NCI-H1436 treated with DMSO at 0.1 percent for 48 hours (cell line): ENCODE results near the gene PLCG2.
A peak's percentile ranks its signal among the peaks of the same experiment; 100 is the strongest.
"Not testable (repeated sequence)": the region's sequence is repeated elsewhere in the genome, so short reads cannot be mapped to it uniquely, and the experiment has no call there.

Experiments used
- DNase-seq: peaks from one replicate; lab custom pipeline; 2025; lab: John Stamatoyannopoulos, UW

PLCG2 gene

DNA sequence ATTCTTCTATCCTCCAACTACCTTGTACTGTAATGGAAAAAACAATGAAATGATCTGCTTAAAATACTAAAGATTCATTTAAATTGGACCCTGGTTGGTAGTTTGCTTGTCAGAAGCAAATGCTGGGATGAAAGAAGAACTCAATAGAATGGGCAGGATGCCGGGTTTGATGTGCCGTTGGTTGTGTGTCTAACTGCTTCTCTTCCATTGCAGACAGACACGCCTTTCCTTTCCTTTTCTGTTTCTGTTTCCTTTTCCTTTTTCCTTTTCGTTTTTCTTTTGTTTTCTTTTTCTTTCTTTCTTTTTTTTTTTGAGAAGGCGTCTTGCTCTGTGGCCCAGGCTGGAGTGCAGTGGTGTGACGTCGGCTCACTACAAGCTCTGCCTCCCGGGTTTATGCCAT, 64.6 kb downstream of the PLCG2 start:
- DNase-seq = no peak

DNA sequence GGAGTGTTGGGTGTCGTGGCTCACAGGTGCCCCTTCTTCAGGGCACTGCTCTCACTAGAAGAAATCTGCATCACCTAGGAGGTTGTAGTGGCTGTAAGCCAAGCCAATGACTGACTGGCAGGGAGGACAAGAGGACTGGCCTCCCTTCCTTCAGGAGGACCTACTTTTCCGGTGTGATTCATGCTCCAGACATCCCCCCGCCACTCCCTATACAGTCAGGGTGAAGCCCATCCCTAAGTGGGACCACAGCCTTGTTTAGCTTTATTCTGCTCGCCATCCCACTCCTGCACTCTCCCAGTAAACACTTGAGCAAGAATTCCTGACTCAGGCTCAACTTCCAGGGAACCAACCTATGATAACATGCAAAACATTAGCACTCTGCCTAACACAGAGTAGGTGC, 67.0 kb downstream of the PLCG2 start:
- no peak for DNase-seq

DNA sequence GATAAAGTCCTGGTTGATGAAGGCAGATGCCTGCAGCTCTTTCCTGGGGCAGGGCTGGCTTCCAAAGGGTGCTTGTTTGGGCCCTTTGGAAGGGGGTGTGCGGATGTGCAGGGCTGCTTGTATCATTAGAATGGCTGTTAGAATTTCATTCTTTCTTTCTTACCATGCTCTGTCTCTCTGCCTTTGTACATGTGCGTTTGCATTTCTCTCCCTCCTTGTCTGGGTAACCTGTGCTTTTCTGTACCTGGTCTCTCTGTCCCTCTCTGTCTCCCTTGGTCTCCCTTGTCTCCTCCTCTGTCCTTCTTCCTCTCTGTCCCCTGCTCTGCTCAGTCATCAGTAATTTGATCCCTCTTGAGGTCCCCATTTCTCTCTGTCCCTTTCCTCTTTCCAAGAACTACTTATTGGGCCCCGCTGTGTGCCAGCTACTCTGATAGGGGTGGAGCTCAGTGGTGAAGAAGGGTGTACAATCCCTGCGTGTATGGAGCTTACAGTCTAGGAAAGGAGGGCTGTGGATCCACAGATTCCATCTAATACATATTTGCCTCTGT, 69.3 kb downstream of the PLCG2 start:
- DNase-seq = no peak

DNA sequence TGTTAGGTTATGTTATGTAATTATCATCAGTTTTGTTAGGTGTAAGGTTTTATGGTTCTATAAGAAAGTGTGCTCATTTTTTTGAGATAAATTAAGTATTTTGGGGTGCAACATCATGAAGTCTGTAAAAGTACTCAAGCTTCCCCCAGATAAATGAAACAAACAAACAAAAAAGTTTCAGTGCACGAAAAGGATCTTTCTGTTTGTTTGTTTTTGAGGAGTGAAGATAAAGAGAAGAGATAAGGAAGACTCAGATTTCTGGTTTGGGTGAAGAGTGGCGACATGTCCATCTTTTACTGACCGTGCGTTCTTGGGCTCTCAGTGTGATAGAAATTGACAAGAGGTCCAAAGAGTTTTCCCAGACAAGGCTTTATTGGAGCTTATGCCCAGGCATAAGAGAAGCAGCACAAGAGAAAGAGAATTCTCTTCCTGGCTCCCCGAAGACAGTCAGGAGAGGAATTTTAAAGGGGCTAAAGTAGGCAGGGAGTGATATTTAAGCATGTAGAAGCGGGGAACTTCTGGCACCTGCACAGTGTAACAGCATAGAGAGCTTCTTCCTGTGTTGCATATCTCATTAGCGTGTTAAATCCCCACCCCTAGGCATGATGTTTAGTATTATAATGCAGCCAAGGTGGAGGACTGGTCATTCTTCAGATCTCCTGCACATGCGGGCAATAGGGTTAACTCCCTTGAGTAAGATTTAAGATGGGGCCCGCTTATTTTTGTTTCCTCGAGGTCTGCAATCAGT, 71.3 kb downstream of the PLCG2 start:
- DNase-seq = no peak

DNA sequence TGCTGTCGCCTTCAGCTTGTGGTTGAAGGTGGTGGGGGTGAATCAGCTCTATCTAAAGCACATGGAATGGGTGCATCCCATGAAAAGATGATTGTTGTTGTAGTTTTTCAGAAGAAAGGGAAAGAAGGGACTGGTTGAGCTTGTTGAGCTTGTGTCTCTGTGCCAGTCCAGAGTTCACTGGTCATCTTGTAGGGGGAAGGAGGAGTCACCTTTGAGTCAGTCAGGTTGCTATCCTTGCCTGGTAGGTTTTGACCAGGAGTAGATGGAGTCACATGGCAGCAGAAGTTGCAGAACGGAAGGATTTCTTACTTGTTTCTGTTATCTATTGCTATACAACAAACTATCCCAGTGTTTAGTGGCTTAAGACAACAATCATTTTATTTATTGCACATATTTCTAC, 73.3 kb downstream of the PLCG2 start:
- DNase-seq = no peak

DNA sequence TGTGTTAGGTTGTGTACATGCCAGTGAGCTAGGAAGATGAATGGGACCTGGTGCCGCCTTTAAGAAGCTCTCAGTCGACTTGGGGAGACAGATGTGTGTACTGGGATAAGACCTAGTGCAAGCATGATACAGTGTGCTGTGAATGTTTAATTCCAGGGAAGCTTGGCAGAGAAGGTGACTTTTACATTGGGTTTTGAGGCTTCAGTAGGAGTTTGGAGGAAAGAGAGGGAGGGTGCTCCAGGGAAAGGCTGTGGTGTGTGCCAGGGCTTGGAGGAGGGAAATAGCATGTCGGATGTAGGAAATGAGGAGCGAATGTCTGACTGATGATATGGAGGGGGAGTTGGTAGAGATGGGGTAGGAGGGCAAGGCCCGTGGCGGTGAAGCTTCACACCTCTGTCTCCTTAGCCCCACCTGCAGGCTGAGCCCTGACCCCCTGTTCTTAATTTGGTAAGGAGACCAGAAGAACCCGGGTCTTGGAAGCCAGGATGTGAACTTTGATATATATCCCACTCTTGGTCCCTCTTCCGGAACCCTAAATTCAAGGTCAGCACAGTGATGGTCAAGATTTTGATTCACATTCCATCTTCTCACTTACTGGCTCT, 76.6 kb downstream of the PLCG2 start:
- DNase-seq = no peak

DNA sequence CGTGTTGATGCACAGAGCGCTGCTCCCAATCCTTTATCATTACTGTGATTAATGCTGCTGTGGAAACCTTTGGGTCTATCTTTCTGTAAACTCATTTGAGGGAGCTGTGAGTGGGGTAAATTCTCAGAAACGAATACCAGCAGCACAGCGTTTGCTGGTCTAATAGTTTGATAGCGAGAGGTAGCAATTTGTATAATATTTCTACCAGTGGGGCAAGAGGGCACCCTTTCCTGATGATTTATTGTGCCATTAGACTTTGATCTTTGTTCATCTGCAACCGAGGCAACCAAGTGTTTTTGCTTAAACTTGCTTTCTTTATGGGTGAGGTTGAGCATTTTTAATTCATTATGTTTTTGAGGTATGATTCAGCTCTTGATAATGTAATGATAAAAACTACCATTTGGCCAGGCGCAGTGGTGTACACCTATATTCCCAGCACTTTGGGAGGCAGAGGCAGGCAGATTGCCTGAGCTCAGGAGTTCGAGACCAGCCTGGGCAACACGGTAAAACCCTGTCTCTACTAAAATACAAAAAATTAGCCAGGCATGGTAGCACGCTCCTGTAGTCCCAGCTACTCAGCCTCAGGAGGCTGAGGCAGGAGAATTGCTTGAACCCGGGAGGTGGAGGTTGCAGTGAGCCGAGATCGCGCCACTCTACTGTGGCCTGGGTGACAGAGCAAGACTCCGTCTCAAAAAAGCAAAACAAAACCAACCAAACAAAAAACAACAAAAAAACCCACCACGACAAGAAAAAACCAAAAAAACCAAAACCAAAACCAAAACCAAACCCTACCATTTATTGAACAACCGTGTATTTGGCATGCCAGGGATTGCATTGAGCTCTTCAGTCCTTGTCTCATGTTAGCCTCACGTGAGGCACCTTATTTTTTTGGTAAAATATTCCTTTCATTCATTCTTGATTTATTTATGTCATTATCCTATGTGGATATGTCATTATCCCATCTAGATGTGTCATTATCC, 81.5 kb downstream of the PLCG2 start:
- DNase-seq = no peak

DNA sequence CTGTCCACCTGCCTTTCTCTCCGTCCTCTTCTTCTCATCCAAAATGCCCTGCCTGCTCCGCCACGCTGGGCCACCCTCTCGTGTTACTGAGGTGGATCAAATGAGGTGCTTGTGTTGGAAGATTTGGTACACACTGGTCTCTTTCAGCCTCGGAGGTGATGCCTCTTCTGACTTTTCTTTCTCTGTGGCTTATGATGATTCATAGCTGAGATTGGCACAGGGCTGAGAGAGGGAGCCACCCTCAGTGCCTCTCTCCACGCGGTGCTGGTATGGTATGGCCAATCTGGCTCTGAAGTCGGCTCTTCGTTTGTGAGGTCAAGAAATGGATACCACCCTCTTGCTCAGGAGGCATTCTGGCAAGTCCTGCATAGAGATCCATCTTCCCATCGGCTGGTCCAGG, 82.4 kb downstream of the PLCG2 start:
- DNase-seq = no peak

DNA sequence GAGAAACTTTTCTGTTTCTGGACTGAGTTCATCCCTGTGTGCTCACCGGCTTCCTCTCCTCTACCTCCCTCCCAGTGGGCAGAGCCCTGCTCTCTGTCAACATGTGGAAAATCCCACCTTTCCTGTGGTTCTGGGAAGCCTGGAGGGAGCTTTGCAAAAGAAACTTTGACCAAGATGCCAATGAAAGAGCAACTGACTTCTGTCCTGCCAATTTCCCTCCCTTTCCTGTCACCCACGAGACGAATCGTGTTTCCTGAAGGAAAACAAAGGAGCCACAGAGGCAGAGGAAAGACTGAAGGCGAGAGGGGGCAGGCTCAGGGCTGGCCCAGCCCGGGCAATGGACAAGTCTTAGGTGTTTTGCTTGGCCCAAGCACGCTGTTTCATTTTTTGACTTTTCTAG, 82.8 kb downstream of the PLCG2 start:
- DNase-seq = no peak

DNA sequence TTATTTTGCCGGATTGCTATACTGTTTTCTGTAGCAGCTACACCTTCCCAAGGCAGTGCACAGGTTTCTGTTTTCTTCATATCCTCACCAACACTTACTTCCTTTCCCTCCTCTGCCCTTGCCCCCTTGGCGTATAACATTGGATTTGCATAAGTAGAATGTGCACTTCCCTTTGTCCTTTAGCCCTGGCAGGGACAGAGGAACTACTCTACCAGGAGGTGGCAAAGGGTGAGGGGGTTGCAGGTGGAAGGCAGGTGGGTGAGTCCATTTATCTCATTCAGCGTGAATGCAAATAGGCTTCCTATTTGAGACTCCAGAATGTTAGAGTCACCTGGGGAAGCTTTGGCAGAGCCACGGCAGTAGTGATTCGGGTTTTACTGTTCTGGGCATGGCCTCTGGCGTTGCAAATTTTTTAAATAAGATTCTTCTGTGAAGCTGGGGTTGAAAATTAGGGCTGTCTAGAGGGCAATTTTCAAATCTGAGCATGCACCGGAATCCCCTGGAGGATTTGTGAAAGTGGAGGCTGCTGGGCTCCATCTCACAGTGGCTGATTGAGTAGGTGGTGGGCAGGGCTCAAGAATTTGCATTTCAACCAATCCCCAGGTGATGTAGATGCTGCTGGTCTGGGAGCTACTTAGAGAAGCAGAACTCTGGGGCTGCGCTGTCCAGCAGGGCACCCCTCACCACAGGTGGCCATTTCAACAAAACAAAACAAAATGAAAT, 84.7 kb downstream of the PLCG2 start:
- peak; percentile 70 for DNase-seq

DNA sequence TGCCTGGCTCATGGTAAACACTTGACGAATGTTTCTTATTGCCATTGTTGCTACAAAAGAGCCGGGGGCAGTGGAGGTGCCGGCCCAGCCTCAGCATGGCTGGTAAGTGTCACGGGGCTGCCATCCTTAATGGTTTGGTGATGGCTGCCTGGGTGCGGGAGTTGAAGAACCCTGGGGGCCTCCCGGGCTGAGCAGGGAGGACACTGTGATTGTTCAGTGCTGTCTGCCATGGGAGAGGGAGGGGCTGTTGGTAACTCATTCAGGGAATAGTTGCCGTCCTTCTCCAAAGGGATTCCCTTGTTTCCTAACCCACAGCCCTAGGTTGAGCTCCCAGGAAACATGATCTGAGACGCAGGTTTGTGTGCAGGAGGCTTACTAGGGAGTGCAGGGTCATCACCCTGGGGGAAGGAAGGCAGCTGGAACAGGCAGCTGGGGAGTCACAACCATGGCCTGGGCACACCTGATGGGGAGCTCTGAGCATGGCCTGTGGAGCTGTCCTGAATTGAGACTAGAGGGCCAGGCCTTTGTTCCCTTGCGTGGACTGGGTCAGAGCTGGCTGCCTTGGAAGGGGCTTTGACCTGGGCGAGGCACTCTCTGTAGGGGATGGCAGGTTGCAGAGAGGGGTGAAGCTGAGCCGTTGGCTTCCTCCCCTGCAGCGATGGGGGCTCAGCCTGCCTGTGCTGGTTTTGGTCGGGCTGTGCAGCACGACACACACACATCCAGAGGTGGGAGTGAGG, 85.7 kb downstream of the PLCG2 start:
- DNase-seq = no peak

DNA sequence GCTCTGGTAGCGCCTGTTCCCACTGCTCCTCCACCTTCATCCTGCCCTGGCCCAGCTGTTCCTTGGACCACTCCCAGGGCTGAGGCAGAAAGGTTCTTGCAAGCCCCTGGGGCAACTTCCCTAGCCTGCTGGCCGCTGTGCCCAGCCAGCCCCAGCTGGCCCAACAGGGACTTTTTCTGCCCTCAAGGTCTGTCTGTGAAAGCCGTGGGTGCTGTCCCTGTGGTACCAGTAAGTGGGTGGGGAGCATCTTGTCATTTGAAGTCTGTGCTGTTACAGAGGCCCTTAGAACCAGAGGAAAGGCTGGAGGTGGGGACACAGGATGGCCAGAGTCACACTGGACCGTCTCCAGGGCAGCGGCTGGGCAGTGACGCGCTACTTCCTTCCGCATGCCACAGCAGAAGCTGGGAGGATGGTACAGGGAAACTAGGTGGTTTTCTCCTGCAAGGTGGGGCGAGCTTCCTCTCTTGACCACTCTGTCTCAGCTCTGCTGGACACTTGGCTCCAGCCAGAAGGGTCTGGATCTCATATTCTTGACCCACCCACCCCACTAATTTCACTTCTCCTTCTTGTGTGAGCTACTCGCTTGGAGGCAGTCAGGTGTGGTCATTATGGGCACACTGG, 87.8 kb downstream of the PLCG2 start:
- no peak for DNase-seq

DNA sequence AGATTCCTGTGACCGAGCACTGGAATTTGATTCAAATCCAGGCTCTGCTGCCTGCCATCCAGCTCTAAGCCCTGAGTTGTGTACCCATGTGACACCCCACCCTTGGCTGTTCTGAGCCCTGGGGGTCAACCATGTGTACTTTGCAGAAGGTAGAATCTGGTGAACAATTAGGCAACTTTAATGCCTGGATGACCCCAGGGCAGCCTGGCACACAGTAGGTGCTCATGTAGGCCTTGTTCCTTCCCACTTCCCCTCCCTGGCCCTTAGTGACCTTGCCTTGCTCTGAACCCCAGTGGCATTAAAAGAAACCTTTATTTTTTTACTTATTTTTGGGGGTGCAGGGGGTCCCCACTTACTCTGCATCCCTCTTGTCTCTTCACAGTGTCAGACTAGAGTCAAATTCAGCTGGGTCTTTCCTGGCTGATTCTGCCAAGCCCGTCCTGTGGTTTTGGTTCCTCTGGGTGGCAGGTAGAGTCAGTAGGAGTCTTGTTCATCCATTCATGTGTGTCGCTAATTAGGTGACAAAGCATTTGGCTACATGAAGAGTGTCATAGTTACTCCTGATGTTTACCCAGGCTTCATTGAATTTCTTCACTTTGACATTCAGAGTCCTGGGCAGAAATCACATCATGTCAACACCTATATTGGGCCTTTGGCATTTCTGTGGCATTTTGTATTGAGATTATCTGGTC, 89.1 kb downstream of the PLCG2 start:
- no peak for DNase-seq

DNA sequence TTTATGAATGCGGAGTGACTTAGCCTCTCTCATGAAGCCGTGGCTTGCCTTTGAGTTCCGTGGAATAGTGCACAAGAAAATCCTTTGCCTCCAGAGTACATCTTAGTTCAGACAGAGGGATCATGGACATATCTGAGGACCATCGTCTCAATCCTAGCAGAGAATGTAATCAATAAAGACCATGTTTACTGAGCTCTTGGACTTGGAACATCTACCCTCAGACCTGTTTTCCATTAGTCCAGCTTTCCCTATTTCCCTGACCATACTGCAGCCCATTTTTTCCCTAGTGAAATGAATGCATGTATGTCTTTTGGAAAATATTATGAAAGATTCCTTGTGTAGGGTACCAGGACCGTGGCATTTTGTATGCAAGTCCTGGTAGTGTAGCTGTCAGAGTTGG, 90.2 kb downstream of the PLCG2 start:
- no peak for DNase-seq

DNA sequence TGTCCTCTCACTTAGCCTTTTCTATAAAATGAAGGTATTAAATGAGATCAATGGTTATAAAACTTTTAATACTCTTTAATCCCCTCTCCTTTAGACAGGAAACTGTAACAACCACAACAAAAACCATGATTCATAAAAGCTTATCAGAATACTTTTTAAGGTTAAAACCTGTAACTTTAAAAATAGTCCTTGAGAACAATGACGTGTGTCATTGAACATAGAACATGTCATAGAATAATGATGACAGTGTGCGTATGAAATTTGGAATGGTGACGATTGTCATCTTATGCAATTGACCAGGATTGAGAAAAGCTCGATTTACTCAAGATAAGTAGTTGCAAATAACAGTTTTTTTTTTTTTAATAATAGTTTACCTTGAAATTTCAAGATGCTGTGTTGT, 94.1 kb downstream of the PLCG2 start:
- DNase-seq = no peak

DNA sequence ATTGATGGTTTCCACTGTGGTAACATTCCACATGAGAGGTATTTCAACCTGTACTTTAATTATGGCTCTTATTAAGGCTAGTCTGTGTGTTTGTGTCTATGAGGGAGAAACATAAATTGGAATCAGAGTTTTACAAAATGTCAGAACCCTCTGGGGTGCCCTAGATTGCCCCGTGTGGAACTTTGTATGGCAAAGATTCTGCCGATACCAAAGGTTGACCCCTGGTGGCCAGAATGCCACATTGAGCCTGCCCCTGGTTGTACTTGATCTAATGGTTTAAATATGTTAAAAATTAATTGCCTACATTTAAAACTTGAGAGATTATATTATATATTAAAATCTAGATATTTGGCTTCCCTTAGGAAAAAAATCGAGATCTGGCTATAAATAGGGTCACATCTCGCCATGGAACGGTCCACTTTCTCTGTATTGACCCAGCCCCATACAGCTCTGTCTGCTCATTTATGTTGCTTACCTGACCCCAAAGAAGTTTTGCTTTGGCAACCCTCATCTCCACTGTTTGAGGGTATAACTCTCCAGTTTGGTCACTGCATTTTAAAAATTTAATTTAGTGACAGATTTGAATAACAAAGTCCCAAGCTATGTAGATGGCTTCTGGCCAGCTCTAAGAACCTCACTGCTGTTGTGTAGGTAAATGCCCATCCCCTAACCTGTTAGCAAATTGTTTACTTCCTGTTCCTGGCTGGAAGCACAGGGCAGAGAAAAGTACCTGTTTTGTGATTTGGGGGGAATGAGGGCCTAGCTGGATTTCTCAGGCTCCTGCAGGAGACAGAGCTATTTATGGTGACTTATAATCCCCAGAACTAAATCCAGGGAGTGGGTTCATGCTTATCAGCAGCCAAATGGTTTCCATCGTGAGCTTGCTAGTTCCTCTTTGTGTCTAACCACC, 95.0 kb downstream of the PLCG2 start:
- no peak for DNase-seq

DNA sequence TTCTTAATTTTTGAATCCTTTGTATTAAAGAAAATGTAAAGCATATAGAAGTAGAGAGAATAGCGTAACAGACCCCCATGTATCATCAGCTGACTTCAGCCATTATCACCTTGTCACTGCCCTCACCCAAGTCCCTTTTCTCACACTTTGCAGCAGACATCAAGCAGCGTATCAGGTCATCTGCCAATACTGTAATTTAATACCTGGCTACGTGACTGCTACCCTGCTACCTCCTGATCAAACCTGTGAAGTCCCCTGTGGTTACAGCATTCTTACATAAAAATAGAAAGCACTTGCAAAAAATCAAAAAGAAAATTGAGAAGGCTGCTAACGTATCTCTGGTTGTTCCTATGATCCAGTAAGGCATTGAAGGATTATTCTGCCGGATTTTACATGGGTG, 96.4 kb downstream of the PLCG2 start:
- no peak for DNase-seq

DNA sequence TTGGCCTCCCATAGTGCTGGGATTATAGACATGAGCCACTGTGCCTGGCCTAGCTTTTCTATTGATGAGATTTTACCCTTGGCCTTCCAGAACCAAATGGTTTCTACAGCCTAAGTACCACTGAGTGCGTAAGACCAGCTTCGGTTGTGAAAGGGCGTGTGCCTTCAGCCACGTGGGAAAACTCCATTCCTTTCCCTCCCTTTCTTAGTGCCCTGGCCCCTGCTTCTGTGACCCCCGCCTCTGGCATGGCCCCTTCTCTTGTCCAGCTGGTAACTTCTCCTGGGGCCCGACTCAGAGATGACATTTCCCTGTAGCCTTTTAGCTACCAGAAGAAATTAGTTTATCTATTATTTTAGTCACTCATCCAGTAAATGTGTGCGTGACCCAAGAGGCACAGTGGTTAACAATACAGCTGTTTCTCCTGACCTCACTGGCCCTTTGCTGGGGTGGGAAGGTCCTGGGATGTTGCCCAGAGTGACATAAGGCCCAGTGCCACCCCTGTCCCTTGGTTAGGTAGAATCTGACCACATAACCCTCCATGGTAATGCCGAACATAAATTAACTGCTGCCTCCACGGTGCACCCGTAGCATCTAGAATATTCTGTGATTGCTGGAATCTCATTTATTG, 97.3 kb downstream of the PLCG2 start:
- no peak for DNase-seq

DNA sequence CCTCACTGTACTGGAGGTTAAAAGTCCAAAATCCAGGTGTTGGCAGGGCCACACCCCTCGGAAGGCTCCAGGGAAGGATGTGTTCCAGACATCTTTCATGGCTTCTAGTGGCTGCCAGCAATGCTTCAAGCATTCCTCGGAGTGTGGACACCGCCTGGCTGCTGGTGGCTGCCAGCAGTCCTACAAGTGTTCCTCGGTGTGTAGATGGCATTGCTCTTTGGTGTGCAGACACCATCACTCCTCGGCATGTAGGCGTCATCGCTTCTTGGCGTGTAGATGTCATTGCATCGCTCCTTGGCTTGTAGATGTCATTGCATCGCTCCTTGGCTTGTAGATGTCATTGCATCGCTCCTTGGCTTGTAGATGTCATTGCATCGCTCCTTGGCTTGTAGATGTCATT, 98.4 kb downstream of the PLCG2 start:
- not testable (repeated sequence) for DNase-seq
